Ascending aorta (tissue), 2 donors: Measurements from ENCODE around the gene NCOA3. TPM values are rescaled to one million over a fixed set of nuclear protein-coding genes. Genes with fewer than 3 reads are reported as not detected.

Experiments
- DNase-seq, 2 donors: peaks; one replicate each; pipeline ENCODE4 v3.0.0-alpha.2; 2019; ENCODE audit warnings: low spot score in 2 of 2
- H3K27ac ChIP-seq, 2 donors: fragments of 200-600 bp; sonication (generic); one replicate each; pipeline ENCODE4 v1.5.1; 2016 to 2017; ENCODE audit warnings: mild to moderate bottlenecking in 1 of 2
- H3K27me3 ChIP-seq: fragments of 200-600 bp; sonication (generic); one replicate; pipeline ENCODE4 v1.5.1; 2017
- H3K36me3 ChIP-seq, 2 donors: fragments of 200-600 bp; sonication (generic); one replicate each; pipeline ENCODE4 v1.5.1; 2016
- H3K4me1 ChIP-seq, 2 donors: fragments of 200-600 bp; sonication (generic); one replicate each; pipeline ENCODE4 v1.5.1; 2016 to 2017; ENCODE audit warnings: mild to moderate bottlenecking in 1 of 2
- H3K4me3 ChIP-seq, 2 donors: fragments of 200-600 bp; sonication (generic); one replicate each; pipeline ENCODE4 v1.5.1; 2016 to 2017; ENCODE audit warnings: mild to moderate bottlenecking in 1 of 2
- H3K9me3 ChIP-seq, 2 donors: fragments of 200-600 bp; sonication (generic); one replicate each; pipeline ENCODE4 v1.5.1; 2016
- CTCF ChIP-seq, 3 experiments: fragments of 200-600 bp in 2 of 3; fragments of 450-650 bp in 1 of 3; sonication (generic) in 2 of 3; IDR thresholded peaks; one replicate each; pipeline ENCODE4 v1.5.1; 2016 to 2019; ENCODE audit warnings: antibody characterized with exemption in 3 of 3, mild to moderate bottlenecking in 1 of 3, moderate library complexity in 1 of 3
- intact Hi-C: fragments of 100-400 bp; cut with DNase I; formaldehyde crosslinking; loops from one replicate; pipeline ENCODE4 v1.15.1; 2023
- total RNA-seq: library from RNA; depleted of rRNA; stranded (reverse); fragments of >200 nt; gene quantifications from one replicate; pipeline ENCODE4 v1.1.0, GENCODE V29; 2016

Gene NCOA3
- total RNA-seq, 1 donor from 2014 or later, result 26.3 TPM

- TF ChIP-seq CTCF (IDR thresholded peaks at IDR 0.05), result no peak
- no peak overlapping the region for H3K27ac ChIP-seq
- intact Hi-C loops, result no loop called here
- H3K27me3 ChIP-seq, result no peaks in the 10 kb centered on the region
- peaks cover 0 to 11% of the 10 kb centered on the region in 2 donors for H3K36me3 ChIP-seq
- H3K9me3 ChIP-seq, result no peaks in the 10 kb centered on the region
- no peak overlapping the region for H3K4me3 ChIP-seq
- no peaks in the 10 kb centered on the region for H3K4me1 ChIP-seq
- peak in 1 of 2 donors; percentile 41 for DNase-seq
Measured at GRCh38 chr20:47672166-47672565, 170.5 kb downstream of the NCOA3 start.

DNA sequence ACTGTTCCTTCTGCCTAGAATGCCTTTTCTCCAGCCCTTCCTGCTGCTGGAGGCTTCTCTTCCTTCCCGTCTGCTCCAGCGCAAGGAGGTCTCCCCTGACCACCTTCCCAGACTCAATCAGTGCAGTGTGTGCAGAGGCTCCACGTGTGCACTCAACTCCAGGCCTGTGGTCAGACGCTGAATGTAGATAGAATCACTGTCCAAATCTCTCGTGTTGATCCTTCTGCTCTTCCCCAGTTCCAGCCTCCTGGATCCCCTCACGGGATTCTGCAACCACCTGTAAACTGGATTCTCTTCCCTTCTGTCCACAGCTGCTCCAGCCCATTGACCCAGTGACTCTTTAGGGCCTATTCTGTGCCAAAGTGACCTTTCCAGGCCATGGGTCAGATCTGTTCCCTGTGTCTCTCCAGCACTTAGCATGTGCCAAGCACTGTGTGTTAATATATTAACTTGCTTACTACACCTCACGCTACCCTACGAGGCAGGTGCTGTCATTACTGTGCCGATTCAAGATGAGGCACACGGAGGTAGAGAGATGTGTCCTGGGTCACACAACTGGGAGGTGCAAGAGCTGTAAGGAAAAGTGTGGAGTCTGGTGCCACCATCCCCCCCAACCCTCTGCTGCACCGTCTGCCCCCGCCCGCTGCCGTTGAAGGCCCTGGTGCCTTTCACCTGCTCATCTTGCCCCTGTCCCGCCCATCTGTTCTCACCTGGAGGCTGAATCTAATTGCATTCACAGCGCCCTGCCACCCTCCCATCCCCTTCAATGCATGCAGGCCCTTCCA, 171.4 kb downstream of the NCOA3 start:
- Histone ChIP-seq H3K36me3 (peaks cover 0 to 11% of the 10 kb centered on the region in 2 donors), H3K27me3 (no peaks in the 10 kb centered on the region), H3K4me1 (no peaks in the 10 kb centered on the region), H3K9me3 (no peaks in the 10 kb centered on the region), H3K27ac (no peak overlapping the region), H3K4me3 (no peak overlapping the region)
- no peak for DNase-seq
- intact Hi-C loops, result no loop called here
- TF ChIP-seq CTCF (IDR thresholded peaks at IDR 0.05), result no peak

DNA sequence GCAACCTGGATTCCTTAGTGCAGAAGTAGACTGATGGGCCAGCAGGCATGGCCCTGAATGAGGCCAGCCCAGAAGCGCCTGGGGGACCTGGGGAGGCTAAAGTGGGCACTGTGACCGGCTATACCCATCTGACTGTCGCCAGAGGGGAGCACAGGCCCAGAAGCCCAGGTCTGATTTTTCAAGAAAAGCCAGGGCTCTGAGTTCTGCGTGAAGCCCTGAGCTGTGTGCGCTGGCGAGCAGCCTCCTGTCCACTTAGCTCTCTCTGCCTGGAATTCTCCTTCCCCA, 171.9 kb downstream of the NCOA3 start:
- no peaks in the 10 kb centered on the region for H3K9me3 ChIP-seq
- intact Hi-C loops, result no loop called here
- no peak for DNase-seq
- no peak overlapping the region for H3K27ac ChIP-seq
- no peaks in the 10 kb centered on the region for H3K4me1 ChIP-seq
- TF ChIP-seq CTCF (IDR thresholded peaks at IDR 0.05), result no peak
- H3K4me3 ChIP-seq, result no peak overlapping the region
- H3K27me3 ChIP-seq, result no peaks in the 10 kb centered on the region
- H3K36me3 ChIP-seq, result peaks cover 0 to 11% of the 10 kb centered on the region in 2 donors

DNA sequence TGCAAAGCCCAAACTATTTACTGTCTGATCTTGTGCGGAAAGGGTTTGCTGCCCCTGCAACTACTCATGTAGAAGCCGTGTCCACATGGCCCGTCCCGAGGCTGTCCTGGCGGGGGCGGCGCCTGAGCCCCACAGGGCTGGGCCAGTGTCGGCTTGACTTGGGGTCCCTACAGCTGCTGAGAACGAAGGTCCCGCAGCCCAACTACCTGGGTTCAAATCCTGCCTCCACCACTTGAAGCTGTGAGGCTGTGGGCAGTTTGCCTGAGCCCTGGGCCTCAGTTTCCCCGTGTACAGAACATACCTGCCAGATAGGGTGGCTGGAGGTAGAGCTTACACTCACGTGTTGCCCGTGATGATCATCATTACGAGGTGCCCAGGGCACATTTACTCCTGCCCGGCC, 172.5 kb downstream of the NCOA3 start:
- H3K36me3 ChIP-seq, result peaks cover 0 to 11% of the 10 kb centered on the region in 2 donors
- no peak for TF ChIP-seq CTCF (IDR thresholded peaks at IDR 0.05)
- H3K27ac ChIP-seq, result no peak overlapping the region
- intact Hi-C loops, result no loop called here
- no peaks in the 10 kb centered on the region for H3K9me3 ChIP-seq
- no peak overlapping the region for H3K4me3 ChIP-seq
- no peaks in the 10 kb centered on the region for H3K4me1 ChIP-seq
- H3K27me3 ChIP-seq, result no peaks in the 10 kb centered on the region
- no peak for DNase-seq

DNA sequence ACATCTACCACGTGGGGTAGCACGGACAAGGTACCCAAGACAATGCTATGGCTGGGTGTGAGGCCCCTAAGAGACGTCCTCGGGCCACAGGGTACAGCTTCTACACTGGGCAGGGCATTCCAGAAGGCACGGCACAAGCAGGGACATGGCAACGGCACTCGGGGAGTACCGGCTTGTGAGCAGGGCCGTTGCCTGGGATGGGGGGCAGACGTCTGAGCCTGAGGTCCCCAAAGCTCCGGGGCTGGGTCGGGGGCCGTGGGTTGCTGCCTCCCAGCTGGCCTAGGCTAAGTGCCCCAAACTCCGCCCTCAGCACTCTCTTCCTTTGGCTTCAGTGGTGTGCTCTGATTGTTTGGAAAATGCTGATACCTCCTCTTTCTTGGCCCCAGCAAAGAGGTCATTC, 173.0 kb downstream of the NCOA3 start:
- no peak for DNase-seq
- Histone ChIP-seq H3K4me1 (no peaks in the 10 kb centered on the region), H3K27ac (no peak overlapping the region), H3K9me3 (no peaks in the 10 kb centered on the region), H3K4me3 (no peak overlapping the region), H3K27me3 (no peaks in the 10 kb centered on the region), H3K36me3 (peaks cover 2 to 15% of the 10 kb centered on the region in 2 donors)
- TF ChIP-seq CTCF (IDR thresholded peaks at IDR 0.05), result no peak
- intact Hi-C loops, result no loop called here
